GM12801 (cell line): Measurements from ENCODE around the gene IRF8.

Source experiments
- CTCF ChIP-seq: IDR thresholded peaks from one replicate; pipeline ENCODE4 v1.5.1; 2011; ENCODE audit warnings: control low read depth; ENCODE audit not compliant: insufficient read length; ENCODE audit errors: extremely low read depth

The IRF8 gene

GRCh38 chr16:85923153-85924021, 24.4 kb downstream of the IRF8 start:
- no peak for TF ChIP-seq CTCF

- no peak for TF ChIP-seq CTCF
Observed at GRCh38 chr16:85924675-85925074, 25.7 kb downstream of the IRF8 start.

- TF ChIP-seq CTCF = no peak
Observed at GRCh38 chr16:85926370-85926769, 27.4 kb downstream of the IRF8 start.

GRCh38 chr16:85927371-85927770, 28.4 kb downstream of the IRF8 start:
- TF ChIP-seq CTCF = no peak

GRCh38 chr16:85927959-85928358, 29.0 kb downstream of the IRF8 start:
- TF ChIP-seq CTCF = no peak

- no peak for TF ChIP-seq CTCF
Observed at GRCh38 chr16:85928401-85928820, 29.4 kb downstream of the IRF8 start.

- TF ChIP-seq CTCF = no peak
Observed at GRCh38 chr16:85929259-85929721, 30.3 kb downstream of the IRF8 start.
